Neuron (in vitro differentiated cells): ENCODE measurements around the gene TBC1D3I.
"Not testable (repeated sequence)": the region's sequence is repeated elsewhere in the genome, so short reads cannot be mapped to it uniquely, and the experiment has no call there.

Experiments
- H2AFZ ChIP-seq: one replicate; pipeline ENCODE4 v1.6.1; 2013; ENCODE audit warnings: low read depth, mild to moderate bottlenecking, inconsistent platforms, low read length, moderate library complexity
- H3K27me3 ChIP-seq: one replicate; pipeline ENCODE4 v1.6.1; 2013; ENCODE audit warnings: low read length; ENCODE audit not compliant: insufficient read depth
- H3K36me3 ChIP-seq: one replicate; pipeline ENCODE4 v1.6.1; 2013; ENCODE audit warnings: low read length; ENCODE audit not compliant: insufficient read depth
- H3K4me1 ChIP-seq: one replicate; pipeline ENCODE4 v1.6.1; 2013; ENCODE audit warnings: low read length; ENCODE audit not compliant: insufficient read depth
- H3K4me3 ChIP-seq: 2 replicates; pipeline ENCODE4 v1.5.1; 2013; ENCODE audit warnings: mild to moderate bottlenecking, low read length, moderate library complexity
- H3K9me3 ChIP-seq: one replicate; pipeline ENCODE4 v1.6.1; 2013; ENCODE audit warnings: low read length

Gene TBC1D3I

DNA sequence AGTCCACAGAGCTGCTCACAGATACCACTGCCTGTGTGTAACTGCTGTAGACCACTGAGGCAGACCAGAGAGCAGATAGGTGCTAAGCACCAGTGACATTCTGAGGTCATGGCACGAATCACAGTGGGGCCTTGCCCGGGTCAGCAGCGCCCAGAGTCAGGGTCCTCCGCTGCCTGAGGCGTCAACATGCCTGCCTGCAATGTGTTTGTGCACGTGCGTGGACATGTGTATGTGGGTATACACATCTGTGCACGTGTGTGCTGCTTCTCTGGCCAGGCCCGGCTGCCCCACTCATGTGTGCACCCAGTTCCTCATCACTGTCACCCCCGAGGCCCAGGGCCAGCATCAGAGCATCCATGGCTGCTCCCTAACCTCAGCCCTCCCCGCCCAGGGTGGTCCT, at the start of gene TBC1D3I:
Gene TBC1D3I (minus strand): TSS at position 101 of the 400 bp plus-strand sequence. CDS start 1,585 bp downstream, outside the sequence.
- not testable (repeated sequence) for H3K27me3 ChIP-seq, H2AFZ ChIP-seq, H3K4me1 ChIP-seq, H3K36me3 ChIP-seq, H3K9me3 ChIP-seq, H3K4me3 ChIP-seq

DNA sequence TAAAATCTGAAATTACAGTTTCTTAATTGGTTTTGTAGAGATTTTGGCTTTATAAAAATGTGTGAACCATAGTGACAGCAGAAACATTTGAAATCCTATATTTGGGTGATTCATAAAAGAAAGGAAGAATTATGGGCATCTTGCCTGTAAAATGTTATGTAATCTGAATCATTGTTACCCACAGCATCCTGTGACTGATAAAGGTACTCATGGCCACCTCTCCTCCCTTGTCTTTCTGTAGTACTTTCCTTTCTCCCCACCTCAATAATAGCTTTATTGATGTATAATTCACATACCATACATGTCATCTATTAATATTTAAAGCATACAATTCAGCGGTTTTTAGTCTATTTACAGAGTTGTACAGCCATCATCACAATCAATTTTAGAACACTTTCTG, 30.8 kb upstream of the TBC1D3I start:
- H3K4me1 ChIP-seq, H2AFZ ChIP-seq, H3K27me3 ChIP-seq, H3K36me3 ChIP-seq, H3K9me3 ChIP-seq, H3K4me3 ChIP-seq: not testable (repeated sequence)

DNA sequence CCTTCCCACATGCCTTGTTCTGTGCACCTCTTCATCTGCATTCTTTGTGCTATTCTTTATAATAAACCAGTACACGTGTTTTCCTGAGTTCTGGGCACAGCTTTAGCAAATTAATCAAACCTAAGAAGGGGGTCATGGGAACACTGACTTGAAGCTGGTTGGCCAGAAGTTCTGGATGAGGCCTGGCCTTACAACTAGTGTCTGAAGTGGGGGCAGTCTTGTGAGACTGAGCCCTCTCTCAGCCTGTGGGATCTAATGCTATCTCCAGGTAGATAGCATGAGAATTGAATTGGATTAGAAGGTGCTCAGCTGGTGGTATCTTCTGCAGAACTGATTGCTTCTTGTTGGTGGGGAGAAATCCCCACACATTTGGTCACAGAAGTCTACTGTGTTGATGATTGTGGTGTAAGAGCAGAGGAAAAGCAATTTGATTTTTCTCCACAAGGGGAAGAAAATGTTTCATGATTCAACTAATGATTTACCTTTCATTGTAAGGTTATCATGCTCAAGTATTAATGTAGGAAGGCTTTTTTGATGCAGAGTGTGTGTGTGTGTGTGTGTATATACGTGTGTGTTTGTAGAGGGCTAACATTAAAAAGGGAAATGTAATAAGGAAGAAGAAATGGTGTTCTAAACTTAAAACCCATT, 25.7 kb upstream of the TBC1D3I start:
- H3K9me3 ChIP-seq, H3K4me1 ChIP-seq, H2AFZ ChIP-seq, H3K36me3 ChIP-seq, H3K4me3 ChIP-seq, H3K27me3 ChIP-seq: not testable (repeated sequence)

DNA sequence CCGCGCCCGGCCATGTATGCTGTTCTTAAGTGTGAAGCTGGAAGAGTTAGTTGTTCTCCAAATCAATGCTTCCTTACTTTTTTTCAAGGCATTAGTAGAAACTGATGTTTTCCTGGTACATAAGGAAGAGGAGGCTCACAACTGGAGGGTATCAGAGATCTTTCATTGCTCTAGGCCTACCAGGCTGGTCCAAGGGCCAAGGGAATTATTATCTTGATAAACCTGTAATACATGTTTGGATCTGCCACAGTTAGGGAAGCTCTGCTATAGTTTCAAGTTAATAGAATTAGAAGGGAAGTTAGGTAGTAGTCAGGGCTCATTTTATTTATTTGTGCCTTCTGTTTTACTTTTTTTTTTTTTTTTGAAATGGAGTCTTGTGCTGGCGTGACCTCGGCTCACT, 19.8 kb upstream of the TBC1D3I start:
- H3K36me3 ChIP-seq, H3K9me3 ChIP-seq: not testable (repeated sequence)

DNA sequence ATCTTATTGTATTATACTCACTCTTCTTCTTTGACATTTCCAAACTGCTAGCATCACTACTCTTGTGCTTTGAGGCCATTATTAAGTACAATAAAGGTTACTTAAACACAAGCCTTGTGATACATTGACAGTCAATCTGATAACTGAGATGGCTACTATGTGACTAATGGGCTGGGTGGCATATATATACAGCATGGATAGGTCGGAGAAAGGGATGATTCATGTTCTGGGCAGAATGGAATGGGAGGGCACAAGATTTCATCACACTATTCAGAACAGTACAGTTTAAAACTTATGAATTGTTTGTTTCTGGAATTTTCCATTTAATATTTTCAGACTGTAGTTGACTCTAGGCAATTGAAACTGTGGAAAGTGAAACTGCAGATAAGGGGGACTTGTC, 18.9 kb upstream of the TBC1D3I start:
- not testable (repeated sequence) for H3K27me3 ChIP-seq, H3K9me3 ChIP-seq, H3K36me3 ChIP-seq, H3K4me3 ChIP-seq, H2AFZ ChIP-seq, H3K4me1 ChIP-seq

More for the DNA sequence above, 19.8 kb upstream of the TBC1D3I start:
- not testable (repeated sequence) for H3K4me1 ChIP-seq, H2AFZ ChIP-seq, H3K27me3 ChIP-seq, H3K4me3 ChIP-seq

DNA sequence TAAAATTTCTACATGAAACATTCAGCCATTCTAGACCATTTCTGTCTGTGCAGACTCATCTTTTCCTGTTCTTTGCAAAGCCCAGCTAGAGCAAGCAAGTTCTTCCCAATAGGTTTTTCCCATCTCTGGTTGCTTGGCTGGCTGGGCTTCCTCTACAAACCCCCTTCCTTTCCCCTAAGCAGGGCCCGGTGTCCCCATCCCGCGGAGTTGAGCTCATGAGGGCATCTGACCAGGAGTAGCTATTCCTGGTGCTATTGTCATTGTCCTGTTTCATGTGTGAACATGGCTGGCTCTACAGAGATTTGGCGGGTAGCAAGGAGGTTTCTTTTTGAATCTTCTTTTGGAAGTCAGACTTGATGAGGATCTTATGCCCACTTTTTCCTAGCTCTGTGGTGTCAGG, 22.3 kb downstream of the TBC1D3I start:
- H3K4me1 ChIP-seq, H3K36me3 ChIP-seq, H3K4me3 ChIP-seq, H2AFZ ChIP-seq, H3K9me3 ChIP-seq, H3K27me3 ChIP-seq: not testable (repeated sequence)

DNA sequence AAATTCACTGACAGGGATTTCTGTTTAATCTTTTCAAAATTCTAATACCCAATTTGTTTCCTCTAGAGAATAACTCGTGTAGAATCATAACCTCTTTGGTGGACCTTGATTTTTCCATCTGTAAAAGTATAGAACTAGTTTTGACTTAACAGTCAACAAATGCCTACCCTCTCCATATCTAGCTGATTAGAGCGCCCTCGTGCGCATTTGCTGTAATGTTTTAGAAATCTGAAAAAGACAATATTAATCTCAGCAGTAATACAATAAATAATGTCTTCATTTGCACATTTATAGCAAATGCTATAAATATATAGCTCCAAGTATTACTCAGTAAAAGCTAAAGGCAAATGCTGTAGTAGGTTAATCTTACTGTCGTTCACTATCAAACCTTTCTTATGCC, 34.7 kb downstream of the TBC1D3I start:
- H3K9me3 ChIP-seq, H3K4me1 ChIP-seq, H3K4me3 ChIP-seq, H3K36me3 ChIP-seq, H2AFZ ChIP-seq, H3K27me3 ChIP-seq: not testable (repeated sequence)

DNA sequence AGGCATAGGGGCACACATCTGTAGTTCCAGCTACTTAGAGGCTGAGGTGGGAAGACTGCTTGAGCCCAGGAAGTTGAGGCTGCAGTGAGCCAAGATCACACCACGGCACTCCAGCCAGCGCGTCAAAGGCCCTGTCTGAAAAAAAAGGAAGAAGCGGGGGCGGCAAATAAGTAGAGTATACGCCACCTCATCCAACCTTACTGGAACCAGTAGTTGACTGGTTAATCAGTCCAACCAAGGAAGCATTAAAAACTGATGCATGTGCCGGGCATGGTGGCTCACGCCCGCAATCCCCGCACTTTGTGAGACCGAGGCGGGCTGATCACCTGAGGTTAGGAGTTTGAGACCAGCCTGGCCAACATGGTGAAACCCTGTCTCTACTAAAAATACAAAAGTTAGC, 41.4 kb downstream of the TBC1D3I start:
- not testable (repeated sequence) for H3K4me1 ChIP-seq

DNA sequence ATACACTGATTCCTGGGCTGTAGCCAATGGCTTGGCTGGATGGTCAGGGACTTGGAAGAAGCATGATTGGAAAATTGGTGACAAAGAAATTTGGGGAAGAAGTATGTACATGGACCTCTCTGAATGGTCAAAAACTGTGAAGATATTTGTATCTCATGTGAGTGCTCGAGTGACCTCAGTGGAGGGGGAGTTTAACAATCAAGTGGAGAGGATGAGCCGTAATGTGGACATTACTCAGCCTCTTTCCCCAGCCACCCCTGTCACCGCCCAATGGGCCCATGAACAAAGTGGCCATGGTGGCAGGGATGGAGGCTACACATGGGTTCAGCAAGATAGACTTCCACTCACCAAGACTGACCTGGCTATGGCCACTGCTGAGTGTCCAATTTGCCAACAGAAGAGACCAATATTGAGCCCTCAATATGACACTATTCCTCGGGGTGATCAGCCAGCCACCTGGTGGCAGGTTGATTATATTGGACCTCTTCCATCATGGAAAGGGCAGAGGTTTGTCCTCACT, 42.7 kb downstream of the TBC1D3I start:
- not testable (repeated sequence) for H3K27me3 ChIP-seq, H2AFZ ChIP-seq, H3K4me3 ChIP-seq, H3K9me3 ChIP-seq, H3K36me3 ChIP-seq, H3K4me1 ChIP-seq

More for the DNA sequence above, 41.4 kb downstream of the TBC1D3I start:
- not testable (repeated sequence) for H3K36me3 ChIP-seq, H3K27me3 ChIP-seq, H3K9me3 ChIP-seq, H3K4me3 ChIP-seq, H2AFZ ChIP-seq

DNA sequence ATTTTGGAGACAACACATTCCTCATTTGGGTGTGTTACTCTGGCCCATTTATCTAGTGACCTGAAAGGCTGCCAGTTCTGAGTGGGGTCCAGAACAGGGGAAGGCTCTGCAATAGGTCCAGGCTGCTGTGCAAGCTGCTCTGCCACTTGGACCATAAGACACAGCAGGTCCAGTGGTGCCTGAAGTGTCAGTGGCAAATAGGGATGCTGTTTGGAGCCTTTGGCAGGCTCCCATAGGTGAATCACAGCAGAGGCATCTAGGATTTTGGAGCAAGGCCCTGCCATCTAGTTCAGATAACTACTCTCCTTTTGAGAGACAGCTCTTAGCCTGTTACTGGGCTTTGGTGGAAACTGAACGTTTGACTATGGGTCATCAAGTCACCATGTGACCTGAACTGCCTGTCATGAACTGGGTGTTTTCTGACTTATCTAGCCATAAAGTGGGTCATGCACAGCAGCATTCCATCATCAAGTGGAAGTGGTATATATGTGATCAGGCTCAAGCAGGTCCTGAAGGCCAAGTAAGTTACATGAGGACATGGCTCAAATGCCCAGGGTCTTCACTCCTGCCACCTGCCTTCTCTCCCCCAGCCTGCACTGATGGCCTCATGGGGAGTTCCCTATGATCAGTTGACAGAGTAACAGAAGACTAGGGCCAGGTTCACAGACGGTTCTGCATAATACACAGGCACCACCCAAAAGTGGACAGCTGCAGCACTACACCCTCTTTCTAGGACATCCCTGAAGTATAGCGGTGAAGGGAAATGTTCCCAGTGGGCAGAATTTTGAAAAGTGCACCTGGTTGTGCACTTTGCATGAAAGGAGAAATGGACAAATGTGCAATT, 43.4 kb downstream of the TBC1D3I start:
- not testable (repeated sequence) for H2AFZ ChIP-seq, H3K36me3 ChIP-seq, H3K4me3 ChIP-seq, H3K4me1 ChIP-seq, H3K27me3 ChIP-seq, H3K9me3 ChIP-seq

DNA sequence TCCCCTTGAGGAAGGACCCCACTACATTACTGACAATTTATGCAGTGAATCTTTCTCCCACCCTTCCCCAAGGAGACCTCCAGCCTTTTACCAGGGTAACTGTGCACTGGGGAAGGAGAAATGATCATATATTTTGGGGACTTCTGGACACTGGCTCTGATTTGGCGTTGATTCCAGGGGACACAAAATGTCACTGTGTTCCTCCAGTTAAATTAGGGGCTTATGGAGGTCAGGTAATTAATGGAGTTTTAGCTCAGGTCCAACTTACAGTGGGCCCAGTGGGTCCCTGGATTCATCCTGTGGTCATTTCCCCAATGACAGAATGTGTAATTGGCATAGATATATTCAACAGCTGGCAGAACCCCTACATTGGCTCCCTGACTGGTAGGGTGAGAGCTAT, 44.8 kb downstream of the TBC1D3I start:
- H3K27me3 ChIP-seq, H3K4me3 ChIP-seq, H3K9me3 ChIP-seq, H2AFZ ChIP-seq, H3K36me3 ChIP-seq, H3K4me1 ChIP-seq: not testable (repeated sequence)

DNA sequence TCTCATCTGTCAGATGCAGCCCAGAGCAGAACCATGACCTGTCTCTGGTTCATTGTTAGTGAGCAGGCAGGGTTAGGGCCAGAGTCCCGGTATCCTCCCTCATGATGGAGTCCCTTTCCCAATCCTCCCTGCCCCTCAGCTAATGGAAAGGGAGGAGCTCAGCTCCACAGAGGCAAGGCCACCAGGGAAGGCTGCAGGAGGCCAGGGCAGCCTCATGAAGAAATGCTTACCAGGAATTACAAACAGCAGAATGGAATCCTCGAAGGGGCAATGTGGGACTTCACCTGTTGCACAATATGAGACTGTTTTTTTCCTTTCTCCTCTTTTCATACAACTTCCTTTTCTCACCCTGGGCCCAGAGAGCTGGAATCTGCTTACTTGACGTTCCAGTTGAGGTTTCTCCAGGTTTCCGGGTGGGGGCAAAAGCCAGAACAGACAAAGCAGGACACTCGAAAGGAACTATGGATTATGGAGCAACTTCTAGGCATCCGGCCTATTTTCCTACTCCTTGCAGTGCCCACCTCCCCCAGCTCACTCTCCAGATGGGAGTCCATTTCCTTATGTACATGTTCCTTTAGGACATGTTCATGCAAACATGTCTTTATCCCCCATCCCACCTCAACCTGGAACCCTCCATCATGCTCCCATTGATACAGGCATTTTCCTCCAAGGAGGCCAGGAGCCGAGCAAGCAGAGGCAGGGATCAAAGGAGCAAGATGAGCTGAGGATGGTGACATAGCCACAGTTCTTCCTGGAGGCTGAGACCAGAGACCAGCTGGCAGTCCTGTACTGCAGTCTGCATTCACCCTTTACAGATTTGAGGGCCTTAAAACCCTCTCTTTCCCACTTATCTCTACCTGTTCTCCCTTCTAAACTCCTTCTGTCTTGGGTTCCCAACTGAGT, 48.7 kb downstream of the TBC1D3I start:
- not testable (repeated sequence) for H2AFZ ChIP-seq, H3K36me3 ChIP-seq, H3K9me3 ChIP-seq, H3K27me3 ChIP-seq, H3K4me1 ChIP-seq, H3K4me3 ChIP-seq

DNA sequence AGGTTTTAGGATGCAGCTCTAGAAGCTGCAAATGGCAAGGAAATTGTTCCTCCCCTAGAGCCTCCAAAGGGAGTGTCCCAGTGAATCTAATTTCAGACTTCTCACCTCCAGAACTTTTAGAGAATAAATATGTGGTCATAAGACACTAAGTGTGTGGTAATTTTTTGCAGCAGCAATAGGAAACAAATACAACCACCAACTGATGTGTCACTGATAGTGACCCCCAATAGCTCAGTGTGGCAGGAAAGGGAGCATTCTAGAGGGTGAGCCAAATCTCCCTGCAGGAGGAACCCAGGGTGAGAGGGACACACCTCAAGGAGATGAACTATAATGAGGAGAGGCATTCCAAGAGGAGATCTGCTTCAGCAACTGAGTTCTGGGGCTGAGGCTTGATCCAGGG, 49.5 kb downstream of the TBC1D3I start:
- H3K9me3 ChIP-seq: no peaks in the 10 kb centered on the region
- no peak overlapping the region for H2AFZ ChIP-seq
- no peaks in the 10 kb centered on the region for H3K36me3 ChIP-seq

More for the DNA sequence above, 49.5 kb downstream of the TBC1D3I start:
- H3K4me3 ChIP-seq: no peak overlapping the region
- no peaks in the 10 kb centered on the region for H3K27me3 ChIP-seq
- peaks cover 7% of the 10 kb centered on the region for H3K4me1 ChIP-seq
